ENCODE measurements around the gene ALOX5AP.

ALOX5AP gene

DNA sequence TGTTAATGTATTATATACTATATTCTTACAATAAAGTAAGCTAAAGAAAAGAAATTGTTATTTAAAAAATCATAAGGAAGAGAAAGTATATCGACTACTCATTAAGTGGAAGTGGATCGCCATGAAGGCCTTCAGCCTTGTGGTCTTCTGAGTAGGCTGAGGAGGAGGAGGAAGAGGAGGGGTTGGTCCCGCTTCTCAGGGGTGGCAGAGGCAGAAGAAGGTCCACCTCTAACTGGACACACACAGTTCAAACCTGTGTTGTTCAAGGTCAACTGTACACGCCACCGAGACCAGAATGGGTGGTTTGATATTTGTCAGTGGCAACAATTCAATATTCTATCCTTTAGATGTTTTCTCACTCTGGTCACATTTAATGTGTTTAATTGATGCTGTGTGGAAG lies 67.2 kb downstream of the ALOX5AP start:
- no peak for DNase-seq

DNA sequence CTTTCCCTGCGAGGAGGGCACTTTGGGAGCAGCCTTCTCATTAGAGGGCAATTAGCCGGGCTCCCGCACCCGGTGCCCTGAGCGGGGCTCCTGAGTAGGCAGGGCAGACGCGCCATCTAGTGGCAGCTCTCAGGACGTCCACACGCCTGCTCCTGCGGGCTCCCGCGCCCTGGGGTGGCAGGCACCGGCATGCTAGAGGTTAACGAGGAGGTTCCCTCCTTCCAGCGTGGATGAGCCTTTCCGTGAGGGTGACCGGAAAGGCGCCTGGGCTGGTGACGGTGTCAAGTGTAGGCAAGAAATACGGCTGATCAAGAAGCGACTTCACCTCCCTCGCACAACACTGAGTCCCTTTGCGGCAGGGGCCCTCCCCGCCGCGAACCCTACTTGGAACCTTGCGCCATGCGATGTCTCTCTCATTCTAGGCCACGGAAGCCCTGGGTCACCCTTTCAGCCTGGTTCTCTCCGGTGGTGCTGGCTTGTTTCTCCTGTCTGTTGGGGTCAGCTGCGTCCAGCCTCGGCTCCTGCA lies 67.7 kb downstream of the ALOX5AP start:
- peak; percentile 50 for DNase-seq

DNA sequence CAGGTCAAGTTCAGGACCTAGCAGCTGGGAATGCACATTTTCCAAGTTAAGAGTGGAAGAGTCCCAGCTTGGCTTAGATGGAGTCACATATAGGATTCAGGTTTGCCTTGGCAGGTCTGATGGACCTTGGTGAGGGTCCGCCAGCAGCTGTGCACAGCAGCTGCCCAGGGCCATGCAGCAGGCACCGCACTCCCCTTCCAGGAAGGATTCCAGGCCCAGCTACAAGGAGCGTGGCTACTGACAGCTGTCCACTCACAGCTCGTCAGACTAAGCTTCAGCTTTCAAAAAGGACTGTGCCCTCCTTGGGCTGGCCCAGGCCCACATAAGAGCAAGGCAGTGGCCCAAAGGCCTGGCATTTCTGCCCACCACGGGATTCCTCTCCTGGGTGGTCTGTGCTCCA lies 68.4 kb downstream of the ALOX5AP start:
- DNase-seq = no peak

DNA sequence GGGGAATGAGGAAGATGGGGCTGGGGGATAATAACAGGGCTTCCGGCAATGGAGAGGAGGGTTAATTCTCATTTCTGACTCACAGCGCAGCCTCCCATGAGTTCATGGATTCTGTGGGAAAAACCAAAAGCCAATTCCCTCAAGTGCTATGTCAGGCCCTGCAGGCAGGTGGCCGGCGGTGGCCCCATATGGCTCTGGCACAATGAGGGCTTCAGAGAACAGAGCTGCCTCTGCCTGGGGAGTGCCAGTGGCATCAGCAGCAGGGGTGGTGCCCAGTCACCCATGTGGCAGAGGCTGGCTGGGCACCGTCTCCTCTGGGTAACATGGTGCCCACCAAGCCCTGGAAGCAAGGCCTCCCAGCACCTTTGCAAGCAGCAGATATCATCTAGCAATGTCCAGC lies 69.1 kb downstream of the ALOX5AP start:
- DNase-seq = peak; percentile 69

GRCh38 chr13:30805132-30805537 lies 69.8 kb downstream of the ALOX5AP start:
- no peak for DNase-seq

DNA sequence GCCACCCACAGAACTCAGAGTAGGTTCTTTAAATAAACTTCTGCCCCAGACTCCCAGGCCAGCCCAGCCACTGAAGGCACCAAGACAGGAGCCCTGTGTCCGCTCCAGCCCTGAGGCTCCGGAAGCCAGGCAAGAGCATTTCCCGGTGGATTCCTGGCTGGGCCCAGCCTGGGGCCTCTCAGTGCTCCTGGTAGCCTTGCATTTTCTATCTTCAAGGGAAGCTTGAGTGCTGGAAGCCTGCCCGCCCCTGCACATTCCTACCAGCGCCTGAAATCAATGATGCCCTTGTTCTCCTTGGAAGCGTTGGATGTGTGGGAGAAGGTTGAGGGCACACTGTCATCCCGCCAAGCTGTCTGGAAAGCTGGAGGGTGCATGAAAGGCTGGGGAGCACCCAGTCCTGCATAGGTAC lies 70.3 kb downstream of the ALOX5AP start:
- DNase-seq = no peak

GRCh38 chr13:30806784-30807183 lies 71.4 kb downstream of the ALOX5AP start:
- DNase-seq = no peak

DNA sequence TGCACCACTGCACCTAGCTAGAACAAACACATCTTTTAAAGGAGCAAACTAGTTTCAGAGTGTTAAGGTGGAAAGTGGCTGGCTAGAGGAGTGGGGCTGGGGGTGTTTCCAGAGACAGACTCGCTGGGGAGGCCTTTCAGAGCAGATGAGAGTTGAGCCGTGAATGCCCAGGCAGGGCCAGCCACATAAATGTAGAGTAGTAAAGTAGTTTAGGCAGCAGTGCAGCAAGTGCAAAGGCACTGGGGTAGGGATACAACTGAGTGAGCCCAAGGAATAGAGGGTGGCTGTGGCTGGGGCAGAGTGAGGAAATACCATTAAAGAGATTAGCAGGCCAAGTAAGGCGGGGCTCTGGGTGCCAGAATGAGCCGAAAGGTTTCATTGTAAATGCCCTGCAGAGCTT lies 72.0 kb downstream of the ALOX5AP start:
- DNase-seq = no peak

DNA sequence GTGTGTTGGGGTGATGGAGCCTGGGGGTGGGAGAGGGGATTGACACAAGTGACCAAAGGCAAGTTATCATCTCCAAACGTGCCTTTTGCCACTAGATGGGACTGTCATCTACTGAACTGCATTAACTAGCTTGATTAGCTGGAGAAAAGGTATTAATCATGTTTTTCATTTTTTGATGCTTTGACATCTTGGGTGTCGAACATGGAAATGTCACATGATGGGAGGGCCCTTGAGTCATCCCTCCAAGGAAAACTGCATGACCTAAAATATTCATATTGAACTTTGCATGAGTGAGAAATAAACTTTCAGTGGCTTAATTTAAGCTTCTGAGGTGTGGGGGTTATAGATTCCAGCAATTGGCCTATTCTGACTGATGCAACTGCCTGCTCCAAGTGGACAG lies 73.3 kb downstream of the ALOX5AP start:
- no peak for DNase-seq

DNA sequence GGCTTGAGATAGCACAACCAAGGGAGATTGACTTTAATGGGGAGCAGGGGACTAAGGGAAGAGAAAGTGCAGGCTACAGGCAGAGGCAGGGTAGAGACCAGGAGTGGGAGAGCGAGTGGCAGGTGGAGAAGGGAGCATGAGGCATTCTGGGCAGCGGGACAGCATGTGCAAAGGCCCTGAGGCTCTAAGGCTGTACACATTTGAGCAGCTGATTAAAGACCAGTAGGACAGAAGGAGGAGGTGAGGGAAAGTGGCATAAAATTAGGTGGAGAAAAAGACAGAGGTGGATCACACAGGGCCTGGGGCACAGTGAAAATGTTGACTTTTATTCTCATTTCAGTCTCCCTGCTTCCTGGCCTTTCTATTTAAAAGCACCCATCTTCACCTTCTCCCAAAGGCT lies 74.4 kb downstream of the ALOX5AP start:
- DNase-seq = no peak

DNA sequence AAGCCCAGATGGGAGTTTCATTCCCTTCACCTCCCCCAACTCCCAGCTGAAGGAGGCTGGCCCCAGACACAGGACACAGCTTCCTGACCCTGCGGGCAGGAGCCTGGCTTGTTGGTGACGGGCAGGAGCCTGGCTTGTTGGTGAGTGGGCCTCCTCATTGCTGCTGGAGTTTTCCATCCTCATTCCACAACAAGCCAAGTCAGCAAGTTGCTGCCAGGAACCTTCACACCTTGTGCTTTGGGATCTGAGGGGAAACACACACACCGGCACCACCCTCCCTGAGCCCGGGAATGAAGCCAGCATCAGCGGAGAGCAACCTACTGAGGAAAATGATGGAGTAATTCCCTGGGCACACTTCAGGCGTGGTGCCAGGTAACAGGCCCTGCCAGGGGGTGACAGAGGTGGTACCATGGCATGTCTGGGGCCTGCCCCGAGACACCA lies 74.9 kb downstream of the ALOX5AP start:
- peak; percentile 80 for DNase-seq

DNA sequence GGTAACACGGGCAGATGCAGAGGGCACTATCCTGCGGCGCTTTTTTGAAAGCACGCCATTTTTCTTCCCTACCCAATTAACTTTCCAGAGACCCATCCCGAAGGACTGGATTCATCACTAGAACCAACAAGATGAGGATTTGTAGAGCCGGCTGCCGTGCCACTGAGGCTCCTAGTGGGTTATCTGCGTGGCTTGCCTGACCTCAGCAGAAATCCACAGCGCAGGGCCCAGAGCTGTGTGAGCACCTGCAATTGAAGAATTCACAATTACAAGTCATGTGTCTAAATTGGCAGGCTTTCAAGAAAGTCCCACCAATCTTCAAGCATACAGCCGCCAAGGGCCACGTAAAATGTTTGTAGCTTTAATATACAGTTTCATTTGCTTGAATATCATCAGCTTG lies 75.5 kb downstream of the ALOX5AP start:
- DNase-seq = no peak

Measured in NCI-H1694 treated with DMSO at 0.1 percent for 48 hours (cell line).